ENCODE measurements around the gene NOD2. TPM values are rescaled to one million over a fixed set of nuclear protein-coding genes. Genes with fewer than 3 reads are reported as not detected.

NOD2 gene
- total RNA-seq, 1 experiment from 2014 or later: 0.17 TPM

DNA sequence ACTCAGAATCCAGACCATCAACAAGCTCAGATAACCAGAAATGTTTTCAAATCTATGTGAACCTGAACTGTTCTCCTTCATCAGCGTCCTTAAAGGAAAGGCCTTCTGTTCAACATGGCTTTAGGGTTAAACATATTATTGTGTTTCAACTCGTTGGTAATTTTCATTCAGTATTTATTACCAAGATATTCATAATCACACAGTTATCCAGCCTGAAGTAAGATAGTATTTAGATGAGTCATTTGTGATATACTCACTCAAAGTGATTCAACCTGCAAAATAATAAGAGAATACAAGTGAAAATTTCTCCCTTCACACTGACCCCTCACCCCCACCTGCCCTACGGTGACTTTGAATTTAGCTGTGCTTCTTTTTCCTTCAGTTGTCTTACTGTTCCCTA lies 51.5 kb downstream of the NOD2 start:
- Histone ChIP-seq H3K23me2 (ENCODE audit: insufficient read length, low read depth, low read length, poor library complexity, severe bottlenecking) (peaks cover 3% of the 10 kb centered on the region), H3K4me2 (ENCODE audit: insufficient read depth, insufficient read length, low read length) (no peak overlapping the region), H3K9ac (ENCODE audit: extremely low read depth, insufficient read length, low read length) (no peak overlapping the region), H3K9me3 (ENCODE audit: control insufficient read depth, low read depth, low read length) (no peaks in the 10 kb centered on the region), H2AK5ac (ENCODE audit: insufficient read length, low read length) (no peak overlapping the region), H3K79me1 (ENCODE audit: insufficient read depth, low read depth, low read length, poor library complexity, severe bottlenecking) (no peaks in the 10 kb centered on the region), H3K4me1 (ENCODE audit: insufficient read depth, low read length) (0 out of 2 replicates have a peak, but pooled peaks cover 3% of the 10 kb centered on the region), H4K91ac (ENCODE audit: insufficient read length, low read depth, low read length) (no peak overlapping the region), H3K56ac (ENCODE audit: insufficient read length, low read depth, low read length) (no peak overlapping the region), H2BK5ac (ENCODE audit: insufficient read length, low read length) (no peak overlapping the region), H3K23ac (ENCODE audit: insufficient read length, low read depth, low read length) (no peak overlapping the region), H3K27me3 (ENCODE audit: insufficient read depth, low read length) (no peaks in the 10 kb centered on the region), H4K20me1 (ENCODE audit: control insufficient read depth, insufficient read depth, insufficient read length) (no peaks in the 10 kb centered on the region), H4K5ac (ENCODE audit: insufficient read length, low read depth, low read length) (no peak overlapping the region), H3K4ac (ENCODE audit: low read depth, low read length) (no peak overlapping the region), H2AFZ (ENCODE audit: low read length) (no peak overlapping the region), H2BK20ac (ENCODE audit: low read depth, low read length, poor library complexity, severe bottlenecking) (no peak overlapping the region), H4K8ac (replicated peaks; ENCODE audit: insufficient read length, low read depth, low read length) (no peak overlapping the region), H2BK15ac (ENCODE audit: low read depth, low read length) (no peak overlapping the region), H3K18ac (ENCODE audit: insufficient read length, low read depth, low read length) (no peak overlapping the region), H3K14ac (ENCODE audit: insufficient read depth, low read length) (no peak overlapping the region), H2BK120ac (ENCODE audit: low read depth, low read length, poor library complexity, severe bottlenecking) (no peak overlapping the region), H2BK12ac (ENCODE audit: insufficient read length, low read depth, low read length) (no peak overlapping the region), H3K79me2 (ENCODE audit: insufficient read depth, low read length) (no peaks in the 10 kb centered on the region), H3T11ph (ENCODE audit: low read length) (no peak overlapping the region), H3K27ac (ENCODE audit: insufficient read length, low read depth, low read length) (no peak overlapping the region)
- no peaks in the 10 kb centered on the region for H3K9me3 Mint-ChIP-seq
- 0 out of 5 replicates have a peak overlapping the region, but pooled peaks of 1 of the 2 experiments have one; percentile 62 for H3K4me3 Mint-ChIP-seq
- DNase-seq: no peak
- TF ChIP-seq, protein P1, sequence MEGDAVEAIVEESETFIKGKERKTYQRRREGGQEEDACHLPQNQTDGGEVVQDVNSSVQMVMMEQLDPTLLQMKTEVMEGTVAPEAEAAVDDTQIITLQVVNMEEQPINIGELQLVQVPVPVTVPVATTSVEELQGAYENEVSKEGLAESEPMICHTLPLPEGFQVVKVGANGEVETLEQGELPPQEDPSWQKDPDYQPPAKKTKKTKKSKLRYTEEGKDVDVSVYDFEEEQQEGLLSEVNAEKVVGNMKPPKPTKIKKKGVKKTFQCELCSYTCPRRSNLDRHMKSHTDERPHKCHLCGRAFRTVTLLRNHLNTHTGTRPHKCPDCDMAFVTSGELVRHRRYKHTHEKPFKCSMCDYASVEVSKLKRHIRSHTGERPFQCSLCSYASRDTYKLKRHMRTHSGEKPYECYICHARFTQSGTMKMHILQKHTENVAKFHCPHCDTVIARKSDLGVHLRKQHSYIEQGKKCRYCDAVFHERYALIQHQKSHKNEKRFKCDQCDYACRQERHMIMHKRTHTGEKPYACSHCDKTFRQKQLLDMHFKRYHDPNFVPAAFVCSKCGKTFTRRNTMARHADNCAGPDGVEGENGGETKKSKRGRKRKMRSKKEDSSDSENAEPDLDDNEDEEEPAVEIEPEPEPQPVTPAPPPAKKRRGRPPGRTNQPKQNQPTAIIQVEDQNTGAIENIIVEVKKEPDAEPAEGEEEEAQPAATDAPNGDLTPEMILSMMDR (conservative IDR thresholded peaks at IDR 0.05): no peak
- H3K27ac Mint-ChIP-seq: no peak overlapping the region
- WGBS (ENCODE audit: extremely low coverage, insufficient read length, low lambda C conversion rate): no CpG with 5 or more reads among the region's 3 CpGs
- H3K27me3 Mint-ChIP-seq (ENCODE audit: low read depth): peaks cover 9% of the 10 kb centered on the region; the same call in 1 of the 2 replicates
- peaks cover 29 to 40% of the 10 kb centered on the region in 2 experiments for H3K4me1 Mint-ChIP-seq
- no peaks in the 10 kb centered on the region for H3K36me3 Mint-ChIP-seq (ENCODE audit: insufficient read depth in 1 of 3, low read depth in 3 of 3)

All from H9 (cell line).